ENCODE results near the gene ZNF132.

GRCh38 chr19:58408152-58409009 lies 31.6 kb downstream of the ZNF132 start, which contains the start of gene ZNF584:
- TF ChIP-seq EZH2phosphoT487 (IDR thresholded peaks at IDR 0.05; ENCODE audit: low read depth) (no peak), CTCF (IDR thresholded peaks at IDR 0.05; ENCODE audit: low read depth, low read length) (peak; percentile 52)

All from OCI-LY3 (cell line).